HG03045 (cell line): ENCODE data around the gene SEMA6B.
"Not testable (repeated sequence)": the region's sequence is repeated elsewhere in the genome, so short reads cannot be mapped to it uniquely, and the experiment has no call there.

ENCODE experiments used
- ATAC-seq: cut with Tn5 transposase; IDR thresholded peaks from one replicate; pipeline ENCODE4 v1.9.1; 2021; ENCODE audit warnings: mild to moderate bottlenecking, moderate library complexity; ENCODE audit not compliant: unreplicated experiment

SEMA6B gene

GRCh38 chr19:4573682-4574081, 14.2 kb upstream of the SEMA6B start:
- no peak for ATAC-seq

- no peak for ATAC-seq
These were observed 11.9 kb upstream of the SEMA6B start for GRCh38 chr19:4571305-4571917.

- ATAC-seq = no peak
These were observed 11.4 kb upstream of the SEMA6B start for GRCh38 chr19:4570916-4571304.

- no peak for ATAC-seq
These were observed 10.9 kb upstream of the SEMA6B start for GRCh38 chr19:4570402-4570801.

- ATAC-seq = no peak
These were observed 9.4 kb upstream of the SEMA6B start for GRCh38 chr19:4568886-4569285.

- ATAC-seq = no peak
These were observed 8.1 kb upstream of the SEMA6B start for GRCh38 chr19:4567584-4568071.

GRCh38 chr19:4566402-4567051, 7.0 kb upstream of the SEMA6B start:
- ATAC-seq = no peak

GRCh38 chr19:4563562-4563961, 4.1 kb upstream of the SEMA6B start:
- not testable (repeated sequence) for ATAC-seq

GRCh38 chr19:4562085-4562484, 2.6 kb upstream of the SEMA6B start:
- not testable (repeated sequence) for ATAC-seq

GRCh38 chr19:4557971-4558941, 1.2 kb downstream of the SEMA6B start:
- ATAC-seq = no peak

- no peak for ATAC-seq
These were observed 2.1 kb downstream of the SEMA6B start for GRCh38 chr19:4557144-4557970.

- ATAC-seq = no peak
These were observed 2.8 kb downstream of the SEMA6B start for GRCh38 chr19:4556597-4557127.

- no peak for ATAC-seq
These were observed 3.6 kb downstream of the SEMA6B start for GRCh38 chr19:4555657-4556561.

- no peak for ATAC-seq
These were observed 4.8 kb downstream of the SEMA6B start for GRCh38 chr19:4554717-4555116.

GRCh38 chr19:4553775-4554174, 5.7 kb downstream of the SEMA6B start:
- ATAC-seq = no peak

- ATAC-seq = no peak
These were observed 6.3 kb downstream of the SEMA6B start for GRCh38 chr19:4553092-4553695.

GRCh38 chr19:4552525-4552819, 7.0 kb downstream of the SEMA6B start:
- no peak for ATAC-seq

- ATAC-seq = no peak
These were observed 8.9 kb downstream of the SEMA6B start for GRCh38 chr19:4550479-4551050.

- no peak for ATAC-seq
These were observed 9.5 kb downstream of the SEMA6B start for GRCh38 chr19:4550018-4550417.
